ENCODE data around the gene RNU7-1.

RNU7-1 gene

DNA sequence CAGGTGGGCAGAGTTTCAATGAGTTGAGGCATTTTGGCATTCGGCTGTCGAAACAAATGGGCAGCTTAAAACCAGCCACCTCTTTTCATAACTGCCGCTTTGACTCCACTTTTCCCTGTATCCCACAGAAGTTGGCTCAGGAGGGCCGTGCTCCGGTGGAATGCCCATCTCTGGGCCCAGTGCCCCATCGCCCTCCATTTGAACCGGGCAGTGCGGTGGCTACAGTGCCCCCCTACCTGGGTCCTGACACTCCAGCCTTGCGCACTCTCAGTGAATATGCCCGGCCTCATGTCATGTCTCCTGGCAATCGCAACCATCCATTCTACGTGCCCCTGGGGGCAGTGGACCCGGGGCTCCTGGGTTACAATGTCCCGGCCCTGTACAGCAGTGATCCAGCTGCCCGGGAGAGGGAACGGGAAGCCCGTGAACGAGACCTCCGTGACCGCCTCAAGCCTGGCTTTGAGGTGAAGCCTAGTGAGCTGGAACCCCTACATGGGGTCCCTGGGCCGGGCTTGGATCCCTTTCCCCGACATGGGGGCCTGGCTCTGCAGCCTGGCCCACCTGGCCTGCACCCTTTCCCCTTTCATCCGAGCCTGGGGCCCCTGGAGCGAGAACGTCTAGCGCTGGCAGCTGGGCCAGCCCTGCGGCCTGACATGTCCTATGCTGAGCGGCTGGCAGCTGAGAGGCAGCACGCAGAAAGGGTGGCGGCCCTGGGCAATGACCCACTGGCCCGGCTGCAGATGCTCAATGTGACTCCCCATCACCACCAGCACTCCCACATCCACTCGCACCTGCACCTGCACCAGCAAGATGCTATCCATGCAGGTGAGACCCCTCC lies 5.0 kb upstream of the RNU7-1 start:
- DNase-seq, result no peak

DNA sequence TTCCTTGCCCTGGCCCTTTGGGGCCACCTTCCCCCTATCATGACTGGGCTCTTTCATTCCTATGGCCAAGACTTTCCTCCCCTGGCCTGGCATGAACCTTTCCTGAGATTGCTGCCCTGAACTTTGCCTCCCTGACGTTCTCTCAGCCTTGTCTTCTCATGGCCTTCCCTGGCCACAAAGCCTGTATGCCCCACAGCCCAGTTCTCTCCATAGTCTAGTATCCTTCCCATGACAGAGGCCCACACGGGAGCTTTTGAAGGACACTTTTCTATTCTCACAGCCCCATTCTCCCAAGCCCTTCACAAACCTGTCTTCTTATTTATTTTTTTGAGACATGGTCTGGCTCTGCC lies 4.5 kb upstream of the RNU7-1 start:
- DNase-seq, result no peak

DNA sequence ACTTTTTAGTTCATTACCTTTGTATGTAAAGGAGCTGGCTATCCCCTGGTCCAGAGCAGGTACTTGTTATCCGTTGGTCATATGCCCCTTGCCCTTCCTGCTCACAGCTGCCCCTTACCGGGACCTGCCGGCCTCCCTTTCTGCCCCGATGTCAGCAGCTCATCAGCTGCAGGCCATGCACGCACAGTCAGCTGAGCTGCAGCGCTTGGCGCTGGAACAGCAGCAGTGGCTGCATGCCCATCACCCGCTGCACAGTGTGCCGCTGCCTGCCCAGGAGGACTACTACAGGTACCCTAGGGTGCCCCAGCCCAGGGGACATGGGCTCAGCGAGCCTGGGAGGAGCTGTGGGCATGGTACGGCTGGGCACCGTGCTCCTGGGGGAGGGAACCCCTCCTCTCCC lies 2.3 kb upstream of the RNU7-1 start:
- DNase-seq, result no peak

DNA sequence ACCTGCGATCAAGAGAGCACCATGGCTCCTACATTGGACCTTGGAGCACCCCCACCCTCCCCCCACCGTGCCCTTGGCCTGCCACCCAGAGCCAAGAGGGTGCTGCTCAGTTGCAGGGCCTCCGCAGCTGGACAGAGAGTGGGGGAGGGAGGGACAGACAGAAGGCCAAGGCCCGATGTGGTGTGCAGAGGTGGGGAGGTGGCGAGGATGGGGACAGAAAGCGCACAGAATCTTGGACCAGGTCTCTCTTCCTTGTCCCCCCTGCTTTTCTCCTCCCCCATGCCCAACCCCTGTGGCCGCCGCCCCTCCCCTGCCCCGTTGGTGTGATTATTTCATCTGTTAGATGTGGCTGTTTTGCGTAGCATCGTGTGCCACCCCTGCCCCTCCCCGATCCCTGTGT lies 1.8 kb upstream of the RNU7-1 start:
- DNase-seq, result no peak

DNA sequence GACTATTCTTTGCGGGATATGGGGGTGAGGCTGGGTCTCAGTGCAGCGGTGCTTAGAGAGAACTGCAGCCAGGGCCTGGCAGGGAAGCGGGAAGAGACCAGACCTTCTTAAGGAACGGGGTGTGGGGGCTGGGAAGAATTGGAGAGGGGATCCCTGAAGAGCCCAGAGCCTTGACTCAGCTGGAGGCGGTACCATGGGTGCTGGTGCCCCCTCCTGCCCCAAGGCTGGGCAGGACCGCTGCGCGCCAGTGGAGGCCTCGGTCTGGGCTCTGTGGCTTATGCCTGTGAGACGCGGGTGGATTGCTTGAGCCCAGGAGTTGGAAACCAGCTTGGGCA lies 1.3 kb upstream of the RNU7-1 start:
- no peak for DNase-seq

DNA sequence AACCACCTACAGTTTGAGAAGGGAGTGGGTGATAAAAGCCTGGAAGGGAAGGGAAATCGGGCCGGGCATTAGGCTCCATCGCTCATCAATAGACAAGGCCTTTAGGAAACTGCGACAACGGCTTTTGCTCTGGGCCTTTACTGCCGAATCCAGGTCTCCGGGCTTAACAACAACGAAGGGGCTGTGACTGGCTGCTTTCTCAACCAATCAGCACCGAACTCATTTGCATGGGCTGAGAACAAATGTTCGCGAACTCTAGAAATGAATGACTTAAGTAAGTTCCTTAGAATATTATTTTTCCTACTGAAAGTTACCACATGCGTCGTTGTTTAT lies 261 bp upstream of the RNU7-1 start:
- peak; percentile 94 for DNase-seq

DNA sequence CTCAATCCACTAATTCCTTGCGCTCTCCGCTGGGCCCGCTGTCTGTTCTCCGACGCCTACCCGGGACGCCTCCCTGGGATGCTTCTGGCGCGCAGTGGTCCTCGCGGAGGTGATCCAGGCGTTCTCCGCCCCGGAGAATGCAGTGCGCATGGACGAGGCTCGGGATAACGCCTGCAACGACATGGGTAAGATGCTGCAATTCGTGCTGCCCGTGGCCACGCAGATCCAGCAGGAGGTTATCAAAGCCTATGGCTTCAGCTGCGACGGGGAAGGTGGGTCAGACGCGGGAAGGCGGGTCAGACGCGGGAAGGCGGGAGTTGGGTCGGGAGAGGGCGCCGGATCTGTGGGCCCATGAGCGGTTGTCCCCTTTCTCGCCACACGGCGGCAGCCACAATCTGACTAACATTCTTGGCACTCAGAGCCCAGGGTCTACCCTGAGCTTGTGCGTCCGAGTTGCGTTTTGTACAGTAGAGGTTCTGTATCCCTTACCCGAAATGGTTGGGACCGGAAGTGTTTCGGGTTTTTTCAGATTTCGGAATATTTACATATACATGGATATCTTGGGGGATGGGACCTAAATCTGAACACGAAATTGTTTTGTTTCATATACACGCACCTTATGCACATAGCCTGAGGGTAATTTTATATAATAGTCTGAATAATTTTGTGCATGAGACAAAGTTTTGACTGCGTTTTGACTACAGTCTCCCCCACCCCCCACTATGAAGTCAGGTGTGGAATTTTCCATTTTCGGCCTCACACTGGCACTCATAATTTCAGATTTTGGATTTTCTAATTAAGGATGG lies 968 bp downstream of the RNU7-1 start:
- peak; percentile 96 for DNase-seq

DNA sequence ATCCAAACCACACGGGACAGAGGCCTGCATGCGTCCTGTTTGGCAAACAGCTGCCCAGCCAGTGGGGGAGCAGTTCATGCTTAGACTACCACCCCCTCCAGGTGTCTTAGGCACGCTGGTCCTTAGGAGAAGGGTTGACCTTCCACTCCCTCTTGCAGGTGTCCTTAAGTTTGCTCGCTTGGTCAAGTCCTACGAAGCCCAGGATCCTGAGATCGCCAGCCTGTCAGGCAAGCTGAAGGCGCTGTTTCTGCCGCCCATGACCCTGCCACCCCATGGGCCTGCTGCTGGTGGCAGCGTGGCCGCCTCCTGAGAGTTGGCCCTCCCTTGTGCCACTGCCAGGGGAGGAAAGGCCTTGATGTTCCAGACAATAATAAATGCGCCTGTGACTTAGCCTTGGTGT lies 2.0 kb downstream of the RNU7-1 start:
- DNase-seq, result no peak

DNA sequence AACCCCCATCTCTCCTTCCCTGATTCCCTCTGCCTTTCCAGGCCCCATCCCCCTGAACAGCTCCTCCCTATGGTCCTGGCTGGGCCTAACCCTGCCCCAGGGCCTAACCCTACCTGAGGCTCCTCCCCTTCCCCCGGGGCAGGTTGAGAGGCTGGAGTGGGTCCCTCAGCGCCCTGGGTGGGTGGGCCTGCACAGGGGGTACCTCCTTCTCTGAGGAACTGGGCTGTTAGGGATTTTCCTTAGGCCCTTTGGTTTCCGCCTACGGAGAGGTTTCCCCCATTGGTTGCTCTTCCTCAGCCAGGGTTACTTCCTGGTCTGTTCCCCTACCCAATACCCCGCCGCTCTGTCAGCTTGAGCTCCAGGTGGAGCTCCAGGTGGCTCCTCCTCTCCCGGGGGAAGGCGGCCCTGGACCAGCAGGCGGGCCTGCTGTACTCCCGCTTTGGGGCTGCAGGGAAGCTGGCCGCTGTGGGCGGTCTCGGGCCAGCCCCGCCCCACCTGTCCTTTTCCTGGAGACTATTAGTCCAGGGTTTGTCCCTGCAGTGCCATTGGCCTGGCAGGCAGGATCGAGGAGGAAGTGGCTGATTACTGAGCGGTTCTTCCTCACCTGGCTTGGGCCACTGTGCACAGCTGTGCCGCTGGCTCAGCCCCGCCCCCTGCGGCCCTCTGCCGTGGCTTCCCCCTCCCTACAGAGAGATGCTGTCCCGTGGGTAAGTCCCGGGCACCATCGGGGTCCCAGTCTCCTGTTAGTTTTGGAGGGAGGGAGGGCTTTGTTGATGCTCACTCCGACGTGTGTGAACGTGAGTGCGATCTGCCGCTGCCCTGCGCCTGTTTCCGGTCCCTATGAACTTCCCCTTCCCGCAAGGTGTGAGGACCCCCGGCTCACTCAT lies 2.7 kb downstream of the RNU7-1 start:
- DNase-seq, result peak; percentile 95

DNA sequence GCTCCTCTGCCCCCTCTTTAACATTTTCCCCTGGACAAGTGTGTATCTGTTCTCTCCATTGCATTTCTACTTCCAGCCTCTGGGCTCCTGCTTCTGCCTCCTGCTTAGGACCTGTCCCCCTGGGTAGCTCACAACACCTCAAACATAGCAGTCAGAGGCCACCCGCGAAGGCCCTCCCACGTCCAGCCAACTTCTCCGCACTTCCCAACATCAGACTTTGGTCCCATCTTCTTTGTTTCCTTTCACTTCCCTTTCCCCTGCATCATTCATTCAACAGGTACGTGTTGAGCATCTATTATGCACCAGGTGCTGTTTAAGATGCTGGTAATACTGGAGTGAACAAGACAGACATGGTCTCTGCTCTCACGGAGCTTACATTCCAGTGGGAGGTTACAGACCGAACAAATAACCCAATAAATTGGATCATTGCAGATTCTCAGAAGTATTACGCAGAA lies 3.3 kb downstream of the RNU7-1 start:
- no peak for DNase-seq

DNA sequence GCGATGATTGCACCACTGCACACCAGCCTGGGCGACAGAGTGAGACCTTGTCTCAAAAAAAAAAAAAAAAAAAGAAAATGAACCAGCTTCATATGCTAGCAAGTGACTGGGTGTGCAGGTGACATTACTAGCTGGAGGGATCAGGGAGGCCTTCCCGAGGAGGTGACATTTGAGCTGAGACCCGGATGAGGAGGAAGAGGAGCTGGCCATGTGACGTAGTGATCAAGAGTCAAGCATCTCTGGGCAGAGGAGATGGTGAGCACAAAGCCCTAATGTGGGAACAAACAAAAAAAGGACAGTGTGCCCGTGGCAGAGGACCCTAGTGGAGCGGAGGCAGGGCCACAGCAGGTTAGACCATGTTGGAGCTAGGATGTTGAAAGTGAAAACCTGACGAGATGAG lies 4.0 kb downstream of the RNU7-1 start:
- DNase-seq, result no peak

DNA sequence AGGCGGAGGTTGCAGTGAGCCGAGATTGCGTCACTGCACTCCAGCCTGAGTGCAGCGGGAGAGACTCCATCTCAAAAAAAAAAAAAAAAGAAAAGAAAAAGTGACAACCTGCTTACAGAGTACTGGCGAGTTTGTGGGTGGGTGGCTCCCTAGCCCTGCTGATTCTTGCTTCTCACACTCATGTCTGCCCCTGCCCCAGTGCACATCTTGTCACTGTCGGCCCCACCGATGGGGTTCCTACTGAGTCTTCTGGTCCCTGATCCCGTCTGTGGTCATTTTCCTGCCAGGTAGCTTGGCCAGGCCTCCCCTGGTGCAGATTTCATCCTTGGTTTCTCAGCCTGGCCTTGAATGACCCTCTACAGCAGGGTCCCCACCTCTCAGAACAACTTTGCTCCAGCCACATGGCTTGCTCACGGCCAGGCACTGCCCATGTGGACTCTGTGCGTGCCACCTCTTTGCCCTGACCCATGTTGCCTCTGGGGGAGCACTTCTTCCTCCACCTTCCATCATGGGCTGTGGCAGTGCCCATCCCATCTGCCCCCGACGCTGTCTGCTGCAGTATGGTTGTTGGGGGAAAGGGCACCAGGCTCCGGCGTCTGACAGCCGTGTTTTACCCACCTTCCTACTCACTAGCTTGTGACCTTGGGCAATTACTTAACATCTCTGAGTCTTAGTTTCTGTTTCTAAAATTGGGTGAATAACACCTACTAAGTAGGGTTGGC lies 5.4 kb downstream of the RNU7-1 start:
- DNase-seq, result no peak

DNA sequence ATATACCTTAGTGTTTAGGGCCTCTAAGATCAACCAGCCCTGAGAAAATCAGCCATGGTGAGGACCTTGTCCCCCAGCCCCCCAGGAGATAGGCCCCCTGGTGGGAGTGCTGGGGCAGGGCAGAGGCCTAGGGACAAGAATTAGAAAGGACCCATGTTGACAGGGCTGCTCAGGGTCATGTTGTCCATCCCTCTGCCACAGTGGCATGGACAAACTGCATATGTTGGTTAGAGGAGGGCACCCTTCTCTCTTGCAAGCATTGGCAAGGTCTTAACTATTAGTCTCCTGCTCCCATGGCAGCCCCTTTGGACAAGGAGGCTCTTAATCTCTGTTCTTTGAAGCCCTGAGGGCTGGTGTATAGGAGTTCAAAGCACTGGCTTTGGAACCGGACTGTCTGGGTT lies 6.8 kb downstream of the RNU7-1 start:
- DNase-seq, result no peak

DNA sequence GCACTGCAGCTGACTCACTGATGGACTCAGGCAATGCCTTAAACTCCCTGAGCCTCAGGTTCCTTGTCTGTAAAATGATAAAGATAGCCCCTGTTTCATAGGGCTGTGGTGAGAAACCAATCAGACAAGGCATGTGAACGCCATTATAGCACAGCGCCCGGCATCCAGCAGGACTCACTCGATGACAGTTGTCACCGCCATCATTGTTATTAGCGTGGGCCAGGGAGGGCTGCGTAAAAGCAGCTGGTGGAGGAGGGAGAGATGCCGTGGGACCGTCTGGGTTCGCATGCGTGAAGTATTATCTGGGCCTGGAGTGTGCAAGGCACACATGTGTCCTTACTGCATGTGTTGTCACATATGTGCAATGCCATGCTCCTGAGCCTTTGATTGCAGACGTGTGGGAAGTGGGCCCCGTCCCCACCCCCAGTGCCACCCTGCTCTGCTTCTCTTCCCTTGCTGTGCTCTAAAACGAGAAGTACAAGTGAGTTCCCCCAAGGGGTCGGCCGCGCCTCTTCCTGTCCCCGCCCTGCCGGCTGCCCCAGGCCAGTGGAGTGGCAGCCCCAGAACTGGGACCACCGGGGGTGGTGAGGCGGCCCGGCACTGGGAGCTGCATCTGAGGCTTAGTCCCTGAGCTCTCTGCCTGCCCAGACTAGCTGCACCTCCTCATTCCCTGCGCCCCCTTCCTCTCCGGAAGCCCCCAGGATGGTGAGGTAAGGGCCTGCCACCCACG lies 7.4 kb downstream of the RNU7-1 start, which contains the start of gene PTPN6:
Gene PTPN6 (plus strand): TSS at position 546 of the 730 bp plus-strand sequence. CDS start 157 bp downstream, at position 703.
- no peak for DNase-seq

DNA sequence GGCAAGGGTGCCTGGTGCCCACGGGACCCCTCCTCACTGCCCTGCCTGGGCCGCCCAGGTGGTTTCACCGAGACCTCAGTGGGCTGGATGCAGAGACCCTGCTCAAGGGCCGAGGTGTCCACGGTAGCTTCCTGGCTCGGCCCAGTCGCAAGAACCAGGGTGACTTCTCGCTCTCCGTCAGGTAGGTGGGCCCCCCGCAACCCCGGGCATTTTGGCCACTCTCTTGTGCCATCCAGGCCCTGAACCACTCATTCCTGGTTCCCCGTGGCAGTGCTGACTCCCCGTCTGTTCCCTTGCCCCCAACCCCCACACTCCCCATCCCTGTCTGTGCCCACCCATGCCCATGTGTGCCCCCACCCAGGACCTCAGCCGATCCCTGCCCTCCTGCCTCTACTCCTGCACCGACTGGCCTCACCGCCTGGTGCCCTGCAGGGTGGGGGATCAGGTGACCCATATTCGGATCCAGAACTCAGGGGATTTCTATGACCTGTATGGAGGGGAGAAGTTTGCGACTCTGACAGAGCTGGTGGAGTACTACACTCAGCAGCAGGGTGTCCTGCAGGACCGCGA lies 8.0 kb downstream of the RNU7-1 start:
- DNase-seq, result no peak

DNA sequence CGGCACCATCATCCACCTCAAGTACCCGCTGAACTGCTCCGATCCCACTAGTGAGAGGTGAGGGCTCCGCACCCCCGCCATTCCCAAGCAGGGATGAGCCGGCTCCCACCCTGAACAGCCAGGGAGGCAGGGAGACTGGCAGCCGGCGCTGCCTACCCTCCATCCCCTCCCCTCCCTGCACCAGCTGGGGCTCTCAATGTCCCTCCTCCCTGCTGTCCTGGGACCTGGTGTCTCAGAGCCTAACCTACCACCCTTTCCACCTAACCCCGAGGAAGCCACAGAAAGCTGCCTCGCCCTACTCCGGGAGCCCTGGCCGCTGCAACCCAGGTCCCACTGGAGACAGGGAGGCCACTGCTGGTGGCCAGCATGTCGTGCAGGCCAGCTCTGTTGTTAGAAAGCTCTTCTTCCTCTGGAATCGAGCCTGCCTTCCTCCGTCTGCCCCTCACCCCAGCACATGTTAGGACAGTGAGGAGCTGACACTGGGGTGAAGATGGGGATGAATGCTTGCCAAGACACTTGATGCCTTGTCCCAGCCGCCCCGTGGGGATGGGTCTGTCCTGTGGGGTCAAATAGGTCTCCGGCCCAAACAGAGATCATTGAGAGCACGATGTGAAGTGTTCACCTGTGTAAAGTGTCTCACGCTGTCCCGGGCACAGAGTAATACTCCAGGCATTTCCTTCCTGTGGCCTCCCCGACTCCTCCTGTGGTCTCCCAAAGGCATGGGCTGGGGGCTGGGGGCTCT lies 8.7 kb downstream of the RNU7-1 start:
- no peak for DNase-seq

DNA sequence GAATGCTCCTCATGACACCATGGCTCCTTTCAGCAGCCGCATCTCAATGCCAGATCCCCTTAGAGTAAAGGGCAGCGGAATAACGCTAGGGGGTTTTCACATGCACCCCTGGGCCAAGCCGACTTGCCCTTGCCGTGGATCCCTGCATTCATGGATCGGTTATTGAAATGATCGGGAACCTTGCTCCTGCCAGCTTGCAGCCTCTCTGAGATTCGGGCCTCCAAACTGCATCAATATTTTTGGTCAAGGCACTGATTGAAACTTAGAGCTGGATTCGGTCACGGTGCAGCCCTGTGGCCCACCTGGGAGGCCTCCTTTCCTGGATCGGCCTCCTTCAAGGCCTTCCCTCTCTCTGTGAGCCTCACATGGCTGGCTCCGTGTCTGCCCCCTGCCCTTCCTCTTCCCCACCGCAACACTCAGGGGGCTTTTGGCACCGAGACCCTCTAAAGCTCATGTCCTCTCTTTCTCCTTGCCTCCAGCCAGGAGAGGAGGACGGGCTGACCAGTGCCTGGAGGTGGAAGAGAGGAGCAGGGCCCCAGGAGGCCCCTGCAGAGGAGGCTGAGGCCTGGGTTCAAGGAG lies 9.3 kb downstream of the RNU7-1 start:
- no peak for DNase-seq

DNA sequence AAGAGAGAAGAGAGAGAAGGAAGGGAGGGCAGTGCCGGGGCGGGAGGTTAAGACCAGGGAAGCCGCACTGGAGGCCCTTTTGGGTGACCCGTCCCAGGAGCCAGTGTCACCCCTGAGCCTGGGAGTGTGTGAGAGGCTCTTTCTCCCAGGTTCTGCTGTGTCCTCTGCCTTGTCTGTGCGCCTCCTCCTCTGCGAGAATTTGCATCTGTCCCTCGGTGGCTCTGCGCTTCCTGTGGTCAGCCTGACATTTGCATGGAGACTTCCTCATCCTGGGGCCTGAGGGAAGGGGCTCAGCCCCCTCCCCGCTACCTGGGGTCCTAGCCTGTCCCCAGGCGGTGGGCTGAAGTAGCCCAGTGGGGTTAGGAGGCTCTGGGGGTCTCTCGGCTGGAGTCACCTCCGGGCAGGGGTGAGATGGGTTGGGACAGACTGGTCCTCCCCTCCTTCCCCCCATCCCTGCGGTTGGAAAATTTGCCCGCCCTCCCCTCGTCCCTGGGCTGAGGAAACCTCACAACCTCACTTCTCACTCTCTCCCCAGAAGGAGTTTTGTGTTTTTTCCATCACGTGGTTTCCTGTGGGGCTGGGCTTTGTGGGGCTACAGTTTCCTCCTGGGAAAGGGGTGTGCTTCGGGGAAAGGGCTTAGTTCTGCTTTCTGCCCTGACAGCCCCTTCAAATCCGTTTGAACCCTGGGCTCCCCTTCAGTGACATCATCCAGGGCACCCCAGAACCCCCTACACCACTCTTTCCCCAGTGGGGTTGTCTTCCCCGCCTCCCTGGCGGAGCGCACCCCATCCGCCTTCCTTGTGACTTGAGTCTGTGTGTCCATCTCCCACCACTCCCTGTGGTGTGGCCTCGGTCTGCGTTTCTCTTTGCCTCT lies 10.1 kb downstream of the RNU7-1 start:
- no peak for DNase-seq

DNA sequence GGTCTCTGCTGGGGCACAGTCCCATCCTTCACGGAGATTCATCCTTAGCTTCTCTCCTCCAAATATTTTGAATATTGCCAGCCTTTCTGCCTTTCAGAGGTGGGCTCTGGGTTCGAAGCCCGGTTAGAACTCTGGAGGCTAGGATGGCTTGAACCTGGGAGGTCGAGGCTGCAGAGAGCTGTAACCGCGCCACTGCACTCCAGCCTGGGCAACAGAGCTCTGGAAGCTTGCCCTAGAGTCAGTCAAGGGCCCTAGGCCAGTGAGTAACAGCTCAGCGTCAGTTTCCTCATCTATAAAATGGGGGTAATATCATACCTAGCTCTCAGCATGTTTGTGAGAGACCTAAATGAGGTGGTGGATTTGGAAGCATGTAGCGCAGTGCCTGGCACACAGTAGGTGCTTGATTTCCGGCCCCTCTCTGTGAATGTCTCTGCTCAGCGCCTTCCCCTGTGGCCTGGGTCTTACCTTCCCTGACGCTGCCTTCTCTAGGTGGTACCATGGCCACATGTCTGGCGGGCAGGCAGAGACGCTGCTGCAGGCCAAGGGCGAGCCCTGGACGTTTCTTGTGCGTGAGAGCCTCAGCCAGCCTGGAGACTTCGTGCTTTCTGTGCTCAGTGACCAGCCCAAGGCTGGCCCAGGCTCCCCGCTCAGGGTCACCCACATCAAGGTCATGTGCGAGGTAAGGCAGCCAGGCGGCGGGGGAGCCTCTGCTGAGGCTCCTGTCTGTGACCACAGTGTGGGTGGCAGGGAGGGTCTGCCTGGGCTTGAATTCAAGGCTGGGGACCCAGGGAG lies 10.9 kb downstream of the RNU7-1 start:
- no peak for DNase-seq
